Dermis blood vessel endothelial cell (primary cell): ENCODE results near the gene HGFAC. TPM values are rescaled to one million over a fixed set of nuclear protein-coding genes. Genes with fewer than 3 reads are reported as not detected.
A peak's percentile ranks its signal among the peaks of the same experiment; 100 is the strongest.

Experiments
- DNase-seq: peaks from one replicate; pipeline ENCODE4 v3.0.0; 2010
- total RNA-seq: library from RNA; depleted of rRNA; stranded (reverse); fragments of >200 nt; gene quantifications from 2 replicates; pipeline ENCODE4 v1.2.3, GENCODE V29; 2014

Gene HGFAC
- total RNA-seq, 1 donor from 2014 or later: 0.51 TPM

GRCh38 chr4:3464349-3464905 lies 22.7 kb downstream of the HGFAC start:
- no peak for DNase-seq

GRCh38 chr4:3464911-3465697 lies 23.3 kb downstream of the HGFAC start:
- no peak for DNase-seq

GRCh38 chr4:3465698-3466671 lies 24.2 kb downstream of the HGFAC start:
- DNase-seq: peak; percentile 24

- no peak for DNase-seq
Measured at GRCh38 chr4:3466691-3467600, 25.2 kb downstream of the HGFAC start.

- no peak for DNase-seq
Measured at GRCh38 chr4:3467601-3468031, 25.8 kb downstream of the HGFAC start.

- no peak for DNase-seq
Measured at GRCh38 chr4:3468154-3468553, 26.4 kb downstream of the HGFAC start.

GRCh38 chr4:3468804-3469203 lies 27.0 kb downstream of the HGFAC start:
- no peak for DNase-seq

- no peak for DNase-seq
Measured at GRCh38 chr4:3469386-3470243, 27.8 kb downstream of the HGFAC start.

- peak; percentile 50 for DNase-seq
Measured at GRCh38 chr4:3470244-3471097, 28.7 kb downstream of the HGFAC start.

GRCh38 chr4:3471098-3471760 lies 29.5 kb downstream of the HGFAC start:
- no peak for DNase-seq

- no peak for DNase-seq
Measured at GRCh38 chr4:3471886-3472285, 30.1 kb downstream of the HGFAC start.

GRCh38 chr4:3472411-3473141 lies 30.8 kb downstream of the HGFAC start:
- DNase-seq: no peak

- DNase-seq: no peak
Measured at GRCh38 chr4:3473181-3473950, 31.6 kb downstream of the HGFAC start.

GRCh38 chr4:3473996-3474765 lies 32.4 kb downstream of the HGFAC start:
- DNase-seq: no peak

GRCh38 chr4:3475041-3475712 lies 33.4 kb downstream of the HGFAC start:
- no peak for DNase-seq

GRCh38 chr4:3475713-3476260 lies 34.0 kb downstream of the HGFAC start:
- DNase-seq: no peak
